HUES64 (cell line): ENCODE measurements around the gene SCMH1.

Experiments used
- H3K27ac ChIP-seq: 2 replicates; pipeline ENCODE4 v1.7.0; 2013; ENCODE audit warnings: low read depth, low read length, inconsistent platforms
- H3K27me3 ChIP-seq: 2 replicates; pipeline ENCODE4 v1.6.1; 2013; ENCODE audit warnings: mild to moderate bottlenecking, low read length; ENCODE audit not compliant: insufficient read depth
- H3K36me3 ChIP-seq: 2 replicates; pipeline ENCODE4 v1.6.1; 2013; ENCODE audit warnings: mild to moderate bottlenecking, low read length; ENCODE audit not compliant: insufficient read depth
- H3K4me1 ChIP-seq: 2 replicates; pipeline ENCODE4 v1.6.1; 2013; ENCODE audit warnings: mild to moderate bottlenecking, low read length, moderate library complexity; ENCODE audit not compliant: insufficient read depth
- H3K4me3 ChIP-seq: 2 replicates; pipeline ENCODE4 v1.5.1; 2013; ENCODE audit warnings: mild to moderate bottlenecking, low read length, moderate library complexity
- H3K9ac ChIP-seq: 2 replicates; pipeline ENCODE4 v1.6.1; 2013; ENCODE audit warnings: mild to moderate bottlenecking, low read depth, low read length
- H3K9me3 ChIP-seq: 2 replicates; pipeline ENCODE4 v1.6.1; 2013; ENCODE audit warnings: low read depth, low read length; ENCODE audit not compliant: insufficient read depth
- WGBS: fragments of 150-250, 120-280 bp; methylation state at CpG from one replicate; pipeline ENCODE4 v1.1.7; 2013; ENCODE audit warnings: missing lambda C conversion rate; 5-methylcytosine and 5-hydroxymethylcytosine counted together

Gene SCMH1

DNA sequence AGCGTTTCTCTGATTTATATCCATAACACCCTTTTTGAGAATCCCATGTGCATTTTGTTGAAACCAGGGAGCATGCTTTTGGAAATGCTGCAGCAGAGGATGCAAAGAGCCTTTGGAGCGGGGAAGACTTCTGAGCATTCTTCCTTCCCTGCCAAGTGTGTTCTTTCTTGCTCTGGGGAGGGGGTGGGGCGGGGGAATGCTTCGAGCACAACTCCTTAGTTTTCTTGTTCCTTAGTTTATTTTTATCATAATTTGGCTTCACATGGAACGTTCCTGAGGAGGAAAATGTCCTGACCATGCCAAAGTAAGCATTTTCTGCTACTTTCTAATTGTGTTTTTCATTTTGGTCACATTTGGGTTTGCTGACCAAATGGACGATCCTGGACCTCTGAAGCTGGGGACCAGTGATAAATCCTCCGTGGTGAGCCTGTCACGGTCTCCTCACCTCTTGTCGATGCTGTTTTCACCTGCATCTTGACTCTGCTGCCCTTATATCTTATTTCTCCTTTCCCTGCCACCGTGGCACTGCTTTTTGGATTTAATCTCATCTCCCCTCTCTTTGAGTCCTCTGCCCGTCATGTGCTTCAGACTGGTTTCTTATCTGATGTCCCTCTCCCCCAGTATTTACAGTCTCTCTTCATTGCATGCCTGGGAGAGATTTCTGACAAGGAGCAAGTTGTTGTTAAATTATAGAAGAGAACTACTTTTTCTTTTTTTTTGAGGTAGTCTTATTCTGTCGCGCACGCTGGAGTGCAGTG is 260.2 kb downstream of the SCMH1 start:
- H3K4me1 ChIP-seq, result peaks cover 8% of the 10 kb centered on the region; the same call in 1 of the 2 replicates
- peak overlapping the region; percentile 82 for H3K4me3 ChIP-seq
- H3K27me3 ChIP-seq, result no peaks in the 10 kb centered on the region
- H3K36me3 ChIP-seq, result peaks cover 52% of the 10 kb centered on the region
- H3K9ac ChIP-seq, result 0 out of 2 replicates have a peak overlapping the region, but pooled peaks have one; percentile 96
- 84% methylated on average over 14 of the region's 14 CpGs for WGBS
- H3K9me3 ChIP-seq, result no peaks in the 10 kb centered on the region
- no peak overlapping the region for H3K27ac ChIP-seq

DNA sequence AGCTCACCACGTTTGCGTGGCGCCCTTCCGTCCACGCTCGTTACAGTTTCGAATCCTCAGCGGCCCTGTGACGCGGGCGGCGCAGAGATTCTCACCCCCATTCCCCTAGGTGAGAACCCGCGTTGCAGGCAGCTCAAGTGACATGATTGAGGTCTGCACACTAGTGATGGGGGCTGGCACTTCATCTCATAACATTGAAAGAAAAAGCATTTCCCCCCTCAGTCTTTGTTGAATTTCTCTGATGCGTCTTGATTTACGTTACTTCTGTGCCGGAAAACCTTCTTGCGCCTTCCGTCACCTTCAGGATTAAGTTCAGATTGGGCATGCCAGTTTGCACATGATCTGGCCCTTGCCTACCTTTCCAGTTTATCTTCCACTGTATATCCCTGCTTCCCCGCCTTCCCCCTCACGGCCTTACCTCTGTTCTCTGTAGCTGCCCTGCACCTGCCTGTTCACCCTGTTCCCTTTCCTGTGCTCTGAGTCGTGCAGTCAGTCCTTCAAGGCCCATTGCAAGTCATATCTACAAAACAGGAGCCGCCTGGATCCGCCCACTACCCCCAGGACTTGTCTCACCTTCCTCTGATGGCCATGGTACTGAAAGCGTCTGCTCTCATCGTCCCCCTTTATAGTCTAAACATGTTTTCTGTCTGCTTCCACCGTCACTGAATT is 261.5 kb downstream of the SCMH1 start:
- peaks cover 39% of the 10 kb centered on the region for H3K36me3 ChIP-seq
- H3K4me3 ChIP-seq, result peak overlapping the region; percentile 82
- H3K4me1 ChIP-seq, result peaks cover 8% of the 10 kb centered on the region; the same call in 1 of the 2 replicates
- H3K9ac ChIP-seq, result peak overlapping the region; percentile 96
- 6% methylated on average over 27 of the region's 27 CpGs for WGBS
- peak overlapping the region; percentile 99 for H3K27ac ChIP-seq
- no peaks in the 10 kb centered on the region for H3K9me3 ChIP-seq
- no peaks in the 10 kb centered on the region for H3K27me3 ChIP-seq

DNA sequence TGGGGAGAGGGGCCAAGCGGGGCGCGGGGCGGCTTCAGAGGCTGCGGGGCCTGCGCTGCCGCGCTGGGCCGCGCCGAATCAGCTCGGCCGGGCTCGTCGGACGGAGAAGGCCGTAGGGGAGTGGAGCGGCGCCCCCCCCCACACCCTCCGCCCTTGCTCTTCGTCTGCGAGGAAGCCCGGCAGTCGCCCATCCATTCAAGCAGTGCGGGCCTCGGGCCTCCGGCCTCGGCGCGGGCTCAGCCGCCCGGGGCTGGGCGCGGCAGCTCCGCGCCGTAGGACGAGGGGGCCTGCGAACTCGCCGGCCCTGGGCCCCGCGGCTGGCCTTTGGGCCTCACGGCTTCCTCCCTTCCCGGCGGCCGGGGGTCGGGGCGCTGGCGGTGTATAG is 262.0 kb downstream of the SCMH1 start:
- Histone ChIP-seq H3K9me3 (no peaks in the 10 kb centered on the region), H3K27me3 (no peaks in the 10 kb centered on the region), H3K4me1 (peaks cover 8% of the 10 kb centered on the region; the same call in 1 of the 2 replicates), H3K4me3 (peak overlapping the region; percentile 82), H3K9ac (peak overlapping the region; percentile 96), H3K36me3 (peaks cover 34% of the 10 kb centered on the region), H3K27ac (peak overlapping the region; percentile 99)
- under 1% methylated on average over 50 of the region's 50 CpGs for WGBS

DNA sequence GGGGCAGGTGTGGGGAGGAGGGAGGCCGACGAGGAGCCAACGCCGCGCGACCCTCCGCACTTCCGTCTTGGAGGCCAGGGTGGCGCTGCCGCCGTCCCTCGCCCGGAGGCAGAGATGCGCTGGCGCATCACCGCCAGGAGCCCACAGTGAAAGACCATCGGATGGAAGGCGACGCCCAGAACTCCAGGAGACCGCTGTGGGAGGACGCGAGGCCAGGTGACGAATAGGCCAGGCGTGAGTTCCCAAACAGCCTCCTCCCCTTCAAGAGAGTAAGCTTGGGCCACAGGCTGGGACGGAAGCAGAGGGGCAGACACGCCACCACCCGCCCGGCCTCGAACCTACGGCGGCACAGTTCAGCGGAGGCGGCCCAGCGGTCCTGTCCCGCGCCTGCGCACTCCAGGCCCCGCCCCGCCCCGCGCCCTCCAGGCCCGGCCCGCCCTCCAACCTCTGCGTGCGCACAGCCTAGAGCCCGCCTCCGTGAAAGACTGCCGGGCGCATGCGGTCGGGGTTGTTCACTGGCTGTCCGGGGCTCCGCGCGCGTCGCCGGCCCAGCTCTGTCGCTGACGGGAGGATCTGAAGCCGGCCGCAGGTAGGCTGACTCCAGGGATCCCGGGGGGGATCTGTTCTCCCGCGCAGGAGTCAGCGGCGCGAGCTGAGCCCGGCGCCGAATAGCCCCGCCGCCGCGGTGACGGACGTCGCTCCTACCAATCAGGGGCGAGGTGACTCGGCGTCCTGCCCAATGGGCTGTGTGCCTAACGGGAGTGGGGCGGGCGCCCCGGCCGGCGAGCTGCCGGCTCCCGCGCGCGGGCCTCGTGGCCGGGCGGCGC is 262.7 kb downstream of the SCMH1 start, which contains the start of gene CTPS1:
Gene CTPS1 (plus strand): TSS at position 456 of the 827 bp plus-strand sequence. CDS start 3,595 bp downstream, outside the sequence.
- whole genome bisulfite sequencing, result under 1% methylated on average over 96 of the region's 96 CpGs
- H3K9me3 ChIP-seq, result no peaks in the 10 kb centered on the region
- H3K36me3 ChIP-seq, result peaks cover 28% of the 10 kb centered on the region
- H3K27me3 ChIP-seq, result no peaks in the 10 kb centered on the region
- H3K27ac ChIP-seq, result peak within 1 kb of the TSS; percentile 99
- peaks cover 8% of the 10 kb centered on the region; the same call in 1 of the 2 replicates for H3K4me1 ChIP-seq
- H3K4me3 ChIP-seq, result peak within 1 kb of the TSS; percentile 82
- peak within 1 kb of the TSS; percentile 96 for H3K9ac ChIP-seq

DNA sequence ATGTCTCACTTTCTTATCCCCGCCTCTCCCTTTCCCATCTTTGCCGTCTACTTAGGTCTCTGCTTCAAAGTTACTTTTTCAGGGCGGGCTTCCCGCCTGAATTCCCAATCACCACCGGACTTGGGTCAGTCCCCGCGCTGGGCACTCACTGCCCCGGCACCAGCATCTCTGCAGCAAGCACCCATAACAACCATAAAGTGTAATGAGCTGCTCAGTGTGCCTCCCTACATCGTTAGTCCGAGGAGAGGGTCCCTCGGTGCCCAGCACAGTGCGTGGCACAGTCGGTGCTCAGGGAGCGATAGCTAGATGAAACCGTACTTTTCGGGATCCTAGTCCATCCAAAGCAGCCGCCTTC is 263.2 kb downstream of the SCMH1 start:
- peaks cover 22% of the 10 kb centered on the region for H3K36me3 ChIP-seq
- H3K27me3 ChIP-seq, result no peaks in the 10 kb centered on the region
- peak overlapping the region; percentile 82 for H3K4me3 ChIP-seq
- 22% methylated on average over 17 of the region's 17 CpGs for WGBS
- peaks cover 8% of the 10 kb centered on the region; the same call in 1 of the 2 replicates for H3K4me1 ChIP-seq
- H3K27ac ChIP-seq, result peak overlapping the region; percentile 99; the same call in 1 of the 2 replicates
- peak overlapping the region; percentile 96 for H3K9ac ChIP-seq
- H3K9me3 ChIP-seq, result no peaks in the 10 kb centered on the region

DNA sequence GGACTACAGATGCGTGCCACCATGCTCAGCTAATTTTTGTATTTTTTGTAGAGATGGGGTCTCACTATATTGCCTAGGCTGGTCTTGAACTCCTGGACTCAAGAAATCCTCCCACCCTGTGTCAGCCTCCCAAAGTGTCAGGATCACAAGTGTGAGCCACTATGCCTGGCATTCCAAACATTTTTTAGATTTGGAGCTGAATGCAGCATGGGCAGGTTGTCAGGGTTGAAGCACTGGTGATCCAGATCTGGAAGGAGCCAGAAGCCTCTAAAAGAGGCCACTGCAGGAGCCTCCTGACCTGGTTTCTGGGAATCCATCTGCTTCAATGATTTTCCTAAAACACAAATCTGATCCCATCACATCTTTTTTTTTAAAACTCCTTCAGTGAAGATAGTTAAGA is 264.4 kb downstream of the SCMH1 start:
- Histone ChIP-seq H3K9ac (no peak overlapping the region), H3K36me3 (peaks cover 10% of the 10 kb centered on the region), H3K4me1 (peaks cover 8% of the 10 kb centered on the region; the same call in 1 of the 2 replicates), H3K27me3 (no peaks in the 10 kb centered on the region), H3K27ac (no peak overlapping the region), H3K4me3 (no peak overlapping the region), H3K9me3 (no peaks in the 10 kb centered on the region)
- 100% methylated on average over 1 of the region's 1 CpG for WGBS
